ENCODE measurements around the gene DIS3L2.
"Not testable (repeated sequence)": the region's sequence is repeated elsewhere in the genome, so short reads cannot be mapped to it uniquely, and the experiment has no call there.

Gene DIS3L2

DNA sequence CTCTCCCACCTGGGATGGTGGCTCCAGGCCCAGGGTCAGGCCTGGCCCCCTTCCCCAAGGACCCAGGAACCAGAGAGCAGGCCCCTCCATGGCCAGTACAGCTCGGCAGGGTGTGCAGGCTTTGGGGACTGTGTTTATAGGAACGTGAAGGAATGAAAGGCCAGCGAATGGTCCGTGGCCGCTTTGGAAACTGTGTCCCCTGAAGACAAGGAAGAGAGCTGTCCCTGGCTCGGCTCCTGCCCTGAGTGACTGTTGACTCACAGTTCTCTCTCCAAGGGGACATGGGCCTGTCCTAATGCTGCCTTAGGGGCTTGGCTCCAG, 373.3 kb downstream of the DIS3L2 start:
- not testable (repeated sequence) for DNase-seq (ENCODE audit: low read depth)

GRCh38 chr2:232335206-232335858, 373.8 kb downstream of the DIS3L2 start:
- not testable (repeated sequence) for DNase-seq (ENCODE audit: low read depth)

- no peak for DNase-seq (ENCODE audit: low read depth)
These were observed 374.3 kb downstream of the DIS3L2 start for GRCh38 chr2:232335859-232336215.

GRCh38 chr2:232336241-232336736, 374.8 kb downstream of the DIS3L2 start:
- no peak for DNase-seq (ENCODE audit: low read depth)

GRCh38 chr2:232336981-232337720, 375.6 kb downstream of the DIS3L2 start:
- DNase-seq (ENCODE audit: low read depth), result no peak

- DNase-seq (ENCODE audit: low read depth), result not testable (repeated sequence)
These were observed 376.7 kb downstream of the DIS3L2 start for GRCh38 chr2:232338094-232338758.

GRCh38 chr2:232338759-232339106, 377.2 kb downstream of the DIS3L2 start:
- DNase-seq (ENCODE audit: low read depth), result no peak

DNA sequence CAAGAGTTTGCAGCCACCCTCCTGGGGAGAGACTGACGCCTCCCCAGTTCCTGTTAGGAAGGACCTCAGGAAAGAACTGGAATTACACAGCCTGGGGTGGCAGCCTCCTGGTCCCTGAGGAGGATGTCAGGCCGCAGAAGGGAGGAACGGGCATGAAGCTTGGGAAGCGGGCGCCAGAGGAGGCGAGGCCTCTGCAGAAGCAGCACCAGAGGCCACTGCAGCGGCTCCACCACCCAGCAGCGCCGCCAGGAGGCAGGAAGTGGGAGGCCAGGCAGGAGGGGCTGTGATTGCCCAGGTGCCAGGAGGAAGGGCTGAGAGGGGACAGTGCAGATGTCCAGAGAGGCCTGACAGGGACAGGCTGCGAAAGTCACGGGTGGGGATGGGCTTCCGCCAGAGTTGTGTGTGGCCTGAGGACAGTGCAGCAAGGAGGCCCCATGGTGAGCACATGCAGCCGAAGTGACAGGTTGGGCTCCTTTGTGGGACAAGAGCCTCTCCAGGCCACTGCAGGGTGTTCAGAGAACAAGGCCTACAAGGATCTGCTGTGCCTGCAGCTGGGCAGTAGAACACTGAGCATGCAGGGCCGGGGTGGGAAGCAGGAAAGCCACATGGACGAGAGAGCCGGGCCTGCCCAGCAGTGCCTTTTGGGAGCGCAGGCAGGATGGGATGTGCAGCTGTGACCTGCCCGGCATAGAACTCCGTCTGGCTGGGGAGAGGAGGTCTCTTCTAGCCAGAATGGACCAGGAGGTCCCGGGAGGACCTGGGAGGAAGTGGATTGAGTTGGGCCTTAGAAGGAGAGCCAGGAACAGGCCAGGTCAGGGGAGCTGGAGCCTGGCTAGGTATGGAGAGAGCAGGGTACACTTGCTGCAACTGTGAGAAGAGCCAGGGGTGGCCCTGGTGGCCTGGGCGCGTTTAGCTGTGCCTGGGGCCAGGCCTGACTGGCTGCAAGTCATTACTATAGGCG, 377.9 kb downstream of the DIS3L2 start:
- no peak for DNase-seq (ENCODE audit: low read depth)

DNA sequence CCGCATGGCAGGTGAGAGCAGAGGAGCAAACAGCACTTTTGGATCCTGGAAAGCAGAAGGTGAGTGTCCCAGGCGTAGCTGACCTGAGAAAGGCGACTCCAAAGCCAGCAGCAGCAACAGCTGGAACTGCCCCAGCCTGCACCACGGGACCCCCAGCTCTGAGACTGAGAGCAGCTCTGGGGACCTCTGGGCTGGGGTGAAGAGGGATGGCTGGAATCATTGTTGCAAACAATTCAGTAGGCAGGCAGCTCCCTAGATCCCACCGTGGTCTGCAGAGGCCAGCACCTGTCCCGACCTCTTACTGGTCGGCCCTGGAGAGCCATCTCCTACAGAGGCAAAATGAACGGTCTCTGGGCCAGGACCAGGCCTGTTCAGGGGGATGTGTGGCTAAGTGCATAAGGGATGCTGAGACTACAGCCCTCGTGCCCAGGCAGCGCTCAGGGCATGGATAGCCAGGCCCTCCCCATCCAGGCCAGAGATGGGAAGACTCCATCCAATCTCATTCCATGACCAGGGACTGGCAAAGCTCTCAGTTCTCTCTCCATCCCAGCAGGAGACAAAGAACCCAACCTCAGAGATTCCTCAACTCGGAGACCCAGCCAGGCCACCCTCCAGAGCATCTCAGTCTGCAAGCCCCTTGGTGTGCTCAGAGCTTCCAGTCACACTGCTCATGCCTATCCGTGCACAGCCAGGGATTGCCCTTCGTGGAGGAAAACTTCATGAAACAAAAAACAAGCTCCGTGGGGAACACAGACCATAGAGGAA, 378.8 kb downstream of the DIS3L2 start:
- DNase-seq (ENCODE audit: low read depth), result no peak

GRCh38 chr2:232341061-232341738, 379.7 kb downstream of the DIS3L2 start:
- no peak for DNase-seq (ENCODE audit: low read depth)

DNA sequence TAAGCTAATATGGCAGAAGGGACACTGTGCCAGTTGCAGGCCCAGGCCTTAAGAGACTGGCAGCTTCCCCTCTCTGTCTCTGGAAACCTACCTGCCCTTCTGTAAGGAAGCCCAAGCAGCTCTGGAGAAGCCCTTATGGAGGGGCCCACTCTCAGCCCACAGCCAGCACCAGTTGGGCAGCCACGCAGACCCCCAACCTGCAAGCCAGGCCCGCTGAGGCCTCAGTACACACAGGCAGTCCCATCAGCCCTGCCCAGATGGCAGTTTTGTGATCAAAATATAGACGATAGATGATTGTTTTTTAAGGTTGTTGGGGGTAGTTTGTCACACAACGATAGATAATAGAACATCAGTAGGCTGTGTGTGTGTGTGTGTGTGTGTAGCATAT, 380.2 kb downstream of the DIS3L2 start:
- DNase-seq (ENCODE audit: low read depth), result no peak

DNA sequence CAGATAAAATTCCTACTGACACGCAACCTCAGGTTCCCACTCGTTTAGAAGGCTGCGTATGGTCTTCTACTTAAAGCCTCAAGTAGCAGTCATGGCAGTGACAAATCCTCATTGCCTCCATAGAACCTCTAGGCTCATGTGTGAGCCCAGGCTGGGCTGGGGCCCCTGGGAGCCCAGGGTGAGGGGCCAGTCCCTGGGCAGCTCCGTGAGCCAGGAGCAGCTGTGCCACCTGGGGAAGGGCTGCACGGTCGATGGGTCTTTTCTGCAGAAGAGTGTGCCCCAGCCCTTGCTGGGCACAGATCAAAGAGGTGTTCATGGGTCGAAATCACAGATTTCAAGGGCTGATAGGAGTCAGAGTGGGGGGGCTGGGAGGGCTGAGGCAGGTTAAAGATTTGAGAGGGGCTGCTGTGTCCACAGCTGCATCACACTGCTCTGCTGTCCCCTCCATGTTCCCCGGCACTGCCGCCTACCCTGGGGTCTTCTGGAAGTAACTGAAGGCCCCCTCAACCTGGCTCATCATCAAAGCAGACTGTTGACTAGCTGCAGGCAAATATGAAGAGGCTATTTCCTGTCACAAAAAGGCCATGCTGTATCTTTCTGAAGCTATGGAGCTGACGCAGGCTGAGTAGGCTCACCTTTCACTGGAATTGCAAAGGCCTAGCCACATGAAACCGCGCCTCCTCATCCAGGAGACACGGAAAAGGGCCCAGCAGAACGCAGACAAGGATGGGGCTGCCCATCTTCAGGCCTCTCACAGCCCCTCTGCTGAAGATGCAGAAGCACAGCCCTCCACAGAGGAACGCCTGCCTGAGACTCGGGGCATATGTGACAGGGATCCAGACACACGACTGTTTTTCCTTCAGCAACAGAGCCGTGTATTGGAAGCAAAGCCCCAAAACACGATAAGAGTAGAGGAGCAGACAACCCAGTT, 381.4 kb downstream of the DIS3L2 start:
- DNase-seq (ENCODE audit: low read depth), result no peak

DNA sequence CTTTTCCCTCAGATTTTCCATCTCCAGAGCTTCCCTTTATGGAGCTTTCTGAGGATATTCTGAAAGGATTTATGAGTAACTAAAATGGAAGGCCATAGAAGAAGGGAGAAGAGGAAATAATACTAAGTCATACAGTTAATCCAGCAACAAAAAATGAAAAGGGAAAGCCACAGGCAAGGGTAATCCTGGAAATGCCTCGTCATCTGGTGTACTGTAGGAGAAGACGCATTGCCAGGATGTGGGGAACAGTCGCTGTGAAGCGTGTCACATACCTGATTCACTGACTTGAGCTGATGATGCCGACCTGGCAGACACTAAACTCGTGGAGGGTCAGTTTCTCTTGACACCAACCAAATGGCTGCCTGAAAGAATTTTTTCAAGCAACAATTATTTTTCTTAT, 382.3 kb downstream of the DIS3L2 start:
- DNase-seq (ENCODE audit: low read depth), result no peak

GRCh38 chr2:232345251-232345650, 383.7 kb downstream of the DIS3L2 start:
- no peak for DNase-seq (ENCODE audit: low read depth)

DNA sequence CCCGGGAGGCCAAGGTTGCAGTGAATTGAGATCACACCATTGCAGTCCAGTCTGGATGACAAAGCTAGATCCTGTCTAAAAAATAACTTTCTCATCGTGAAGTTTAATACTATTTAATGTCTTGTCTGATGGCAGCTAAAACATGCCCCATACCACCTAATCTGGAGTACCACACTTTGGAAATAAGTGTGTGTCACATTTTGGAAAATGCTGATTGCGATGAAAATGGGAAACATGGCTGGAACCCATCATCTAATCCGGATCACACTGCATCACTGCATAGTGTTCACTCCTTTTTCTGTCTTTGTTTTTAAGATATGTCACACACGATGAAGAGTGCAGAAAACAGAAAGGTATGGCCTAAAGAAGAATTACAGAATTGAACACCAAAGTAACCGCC, 385.9 kb downstream of the DIS3L2 start:
- DNase-seq (ENCODE audit: low read depth), result no peak

DNA sequence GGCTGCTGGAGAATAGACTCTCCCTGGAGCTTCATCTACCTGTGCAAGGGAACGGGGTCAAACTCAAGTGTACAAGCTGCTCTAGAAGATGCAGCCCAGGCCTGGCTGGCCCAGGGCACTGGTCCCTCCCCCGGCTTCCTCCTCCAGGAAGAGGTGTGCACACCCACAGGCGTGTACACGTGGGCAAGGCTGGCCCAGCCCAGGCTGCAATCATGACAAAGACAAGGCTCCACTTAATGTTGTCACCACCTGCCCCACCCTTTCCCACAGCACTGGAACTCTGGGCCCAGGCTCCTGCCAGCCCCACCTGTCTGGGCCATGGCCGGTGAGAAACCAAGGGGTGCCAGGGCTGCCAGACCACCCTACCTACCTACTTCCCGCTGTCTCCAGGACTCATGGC, 387.4 kb downstream of the DIS3L2 start:
- no peak for DNase-seq (ENCODE audit: low read depth)

DNA sequence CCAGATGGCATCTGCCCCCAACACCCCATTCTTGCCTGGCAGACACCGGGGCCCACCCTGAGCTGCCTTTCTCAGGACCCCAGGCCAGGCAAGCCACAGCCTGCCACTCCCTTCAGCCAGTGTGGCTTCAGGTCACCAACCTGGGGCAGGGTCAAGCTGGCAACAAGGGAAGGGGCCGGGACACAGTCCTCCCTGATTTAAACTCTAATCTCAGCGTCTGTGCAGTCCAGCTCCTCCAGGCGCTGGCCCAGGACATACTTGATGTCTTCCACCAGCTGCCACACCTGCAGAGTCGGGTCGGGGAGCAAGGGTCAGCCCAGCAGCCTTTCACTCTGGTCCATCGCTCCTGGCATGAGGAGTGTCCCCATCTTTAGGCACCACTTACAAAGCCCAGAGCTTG, 388.0 kb downstream of the DIS3L2 start:
- DNase-seq (ENCODE audit: low read depth), result no peak

- DNase-seq (ENCODE audit: low read depth), result no peak
These were observed 388.6 kb downstream of the DIS3L2 start for GRCh38 chr2:232349946-232350635.
